T-helper 2 cell treated with Interferon-gamma antibody and Interleukin-4, amounts not matched to agents 100 ng/mL and 5 ng/mL, for 36 hours (primary cell): Measurements from ENCODE around the gene ZNF587. TPM values are rescaled to one million over a fixed set of nuclear protein-coding genes. Genes with fewer than 3 reads are reported as not detected.
"Not testable (repeated sequence)": the region's sequence is repeated elsewhere in the genome, so short reads cannot be mapped to it uniquely, and the experiment has no call there.

Experiments
- intact Hi-C: fragments of 100-400 bp; cut with micrococcal nuclease; formaldehyde crosslinking; loops from one replicate; pipeline ENCODE4 v1.15.1; 2023
- total RNA-seq: library from RNA; stranded (reverse); gene quantifications from 2 replicates; pipeline ENCODE4 v1.2.3, GENCODE V29; 2022

The ZNF587 gene
- total RNA-seq, 1 donor from 2014 or later: 36.1 TPM

DNA sequence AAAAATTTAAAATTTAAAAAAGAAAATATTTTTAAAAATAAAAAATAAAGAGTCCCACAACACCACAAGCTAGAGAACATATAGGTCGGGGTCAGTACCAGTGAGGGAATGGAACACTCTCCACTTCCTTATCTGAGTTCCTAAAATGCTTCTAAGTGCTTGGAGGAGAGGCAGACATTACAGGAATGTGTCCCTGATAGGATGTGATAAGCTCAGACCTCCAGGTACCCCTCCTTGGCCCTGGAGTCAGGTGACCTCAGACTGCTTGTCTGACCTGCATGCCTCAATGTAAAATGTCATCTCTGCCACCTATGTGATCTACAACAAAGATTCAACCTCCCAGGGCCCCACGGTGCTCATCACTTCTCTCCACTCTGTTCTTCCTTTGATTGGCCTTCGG is 36.4 kb downstream of the ZNF587 start:
- intact Hi-C loops: no loop called here

DNA sequence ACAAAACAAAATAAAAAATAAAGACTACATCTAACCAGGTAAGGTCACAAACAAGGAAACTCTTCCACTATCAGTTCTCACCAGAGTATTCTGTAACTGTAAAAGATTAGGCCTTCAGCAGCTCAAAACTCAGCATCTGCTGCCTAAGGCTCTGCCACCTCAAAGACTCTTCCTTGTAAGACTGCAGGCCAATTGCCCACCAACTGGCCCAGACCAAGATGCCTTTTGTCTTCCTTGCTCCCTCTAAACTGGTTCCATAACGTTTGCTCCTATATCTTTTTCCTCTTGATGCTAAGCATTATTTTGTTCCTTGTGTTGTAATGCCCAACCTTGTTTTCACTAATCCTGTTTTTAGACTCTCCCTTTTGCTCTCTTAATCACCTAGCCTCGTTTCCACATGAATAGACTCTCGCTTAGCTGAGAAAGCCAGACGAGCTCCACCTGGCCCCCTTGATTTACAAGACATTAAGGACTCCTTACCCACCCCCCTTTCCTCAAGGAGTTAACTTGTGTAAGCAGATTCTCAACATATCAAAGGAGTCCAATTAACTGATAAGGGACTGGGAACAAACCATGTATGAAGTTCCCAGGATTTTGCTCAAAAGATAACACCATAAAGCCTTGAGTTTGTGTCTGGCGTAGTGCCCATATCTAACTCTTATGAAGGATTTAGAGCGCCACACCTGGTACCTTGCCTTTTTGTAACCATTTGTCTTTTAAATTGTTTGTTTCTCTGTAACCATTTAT is 37.7 kb downstream of the ZNF587 start:
- intact Hi-C loops: no loop called here

DNA sequence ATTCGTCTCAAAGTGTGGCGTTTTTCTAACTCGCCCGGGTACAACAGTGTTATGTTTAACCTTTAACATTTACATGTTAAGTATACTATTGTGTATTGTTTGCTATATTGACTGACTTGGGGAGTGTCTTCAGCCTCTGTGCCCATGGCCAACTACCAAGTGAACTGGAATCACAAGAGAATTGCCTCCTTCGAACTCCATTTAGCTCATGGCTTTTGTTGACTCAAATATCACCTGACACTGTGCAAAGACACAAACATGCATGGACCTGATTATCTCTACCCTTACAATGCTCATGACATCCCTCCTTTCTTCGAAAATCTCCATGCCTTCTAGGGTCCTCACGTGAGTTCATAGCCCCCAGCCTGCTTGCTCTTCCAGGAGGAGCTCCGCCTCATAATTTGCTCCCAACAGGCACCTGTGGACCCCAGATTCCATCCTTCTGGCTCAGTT is 38.5 kb downstream of the ZNF587 start:
- intact Hi-C loops: no loop called here

DNA sequence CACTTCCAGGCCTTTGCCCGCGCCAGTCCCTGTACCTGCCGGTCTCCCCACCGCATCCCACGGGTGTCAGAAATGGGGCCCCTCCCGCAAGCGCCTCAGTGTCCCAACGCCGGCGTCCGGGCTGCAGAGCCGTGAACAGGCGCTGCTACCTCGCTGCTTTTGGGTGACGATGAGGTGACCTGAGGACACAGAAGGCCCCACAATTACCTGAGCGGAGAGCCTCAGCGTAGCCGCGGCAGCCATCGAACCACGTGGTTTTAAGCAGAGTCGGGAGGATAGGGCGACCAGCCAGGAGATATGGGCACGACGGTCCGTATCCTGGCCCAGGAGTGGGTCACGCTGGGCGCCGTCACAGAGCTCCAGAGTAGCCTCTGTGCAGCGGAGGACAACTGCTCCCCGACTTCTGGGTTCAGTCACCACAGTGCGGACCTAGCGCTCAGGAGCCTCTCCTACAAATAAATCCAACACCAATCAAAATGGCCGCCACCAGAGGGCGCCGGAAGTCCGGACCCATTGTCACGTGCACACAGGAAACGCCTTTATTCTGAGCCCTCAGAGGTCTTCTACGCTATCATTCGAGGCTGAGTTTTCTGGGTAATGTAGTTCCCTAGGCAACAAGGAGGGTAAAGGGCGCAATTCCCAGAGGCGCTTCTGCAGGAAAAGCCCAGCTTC is 39.0 kb downstream of the ZNF587 start, which contains the start of gene ZNF814:
ZNF814 (minus strand) TSS at position 478 of the 672 bp plus-strand sequence; CDS start at position 243, 235 bp downstream.
- intact Hi-C loops: loop anchor here (1.0 kb wide), 1 partner anchor 28 kb away; the partner anchor contains the start of gene ZNF417

DNA sequence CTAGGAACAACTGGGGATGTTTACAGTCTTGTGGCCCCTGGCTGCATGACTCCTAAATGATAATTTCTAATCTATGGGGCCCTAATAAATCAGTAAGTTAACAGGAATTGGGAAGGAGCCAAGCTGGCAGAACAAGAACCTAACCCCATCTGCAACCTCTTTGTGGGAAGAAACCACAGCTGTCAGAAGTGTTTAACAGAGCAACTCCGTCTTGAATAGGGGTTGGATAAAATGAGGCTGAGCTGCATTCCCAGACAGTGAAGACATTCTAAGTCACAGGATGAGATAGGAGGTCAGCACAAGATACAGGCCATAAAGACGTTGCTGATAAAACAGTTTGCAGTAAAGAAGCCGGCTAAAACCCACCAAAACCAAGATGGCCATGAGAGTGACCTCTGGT is 41.0 kb downstream of the ZNF587 start:
- intact Hi-C loops: not testable (repeated sequence)

DNA sequence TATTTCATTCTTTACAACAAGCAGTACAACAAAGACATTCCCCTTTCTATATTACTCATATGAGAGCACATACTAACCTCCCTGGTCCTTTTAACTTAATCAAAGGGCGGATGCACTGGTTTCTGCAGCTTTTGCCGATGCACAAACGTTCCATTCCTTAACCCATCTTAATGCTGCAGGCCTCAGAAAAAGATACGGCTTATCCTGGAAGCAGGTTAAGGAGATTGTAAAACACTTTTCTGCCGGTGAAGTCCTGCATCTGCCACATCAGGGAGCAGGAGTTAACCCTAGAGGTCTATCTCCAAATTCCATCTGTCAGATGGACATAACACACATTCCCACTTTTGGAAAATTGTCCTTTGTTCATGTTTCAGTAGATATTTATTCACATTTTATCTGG is 50.7 kb downstream of the ZNF587 start:
- intact Hi-C loops: no loop called here

DNA sequence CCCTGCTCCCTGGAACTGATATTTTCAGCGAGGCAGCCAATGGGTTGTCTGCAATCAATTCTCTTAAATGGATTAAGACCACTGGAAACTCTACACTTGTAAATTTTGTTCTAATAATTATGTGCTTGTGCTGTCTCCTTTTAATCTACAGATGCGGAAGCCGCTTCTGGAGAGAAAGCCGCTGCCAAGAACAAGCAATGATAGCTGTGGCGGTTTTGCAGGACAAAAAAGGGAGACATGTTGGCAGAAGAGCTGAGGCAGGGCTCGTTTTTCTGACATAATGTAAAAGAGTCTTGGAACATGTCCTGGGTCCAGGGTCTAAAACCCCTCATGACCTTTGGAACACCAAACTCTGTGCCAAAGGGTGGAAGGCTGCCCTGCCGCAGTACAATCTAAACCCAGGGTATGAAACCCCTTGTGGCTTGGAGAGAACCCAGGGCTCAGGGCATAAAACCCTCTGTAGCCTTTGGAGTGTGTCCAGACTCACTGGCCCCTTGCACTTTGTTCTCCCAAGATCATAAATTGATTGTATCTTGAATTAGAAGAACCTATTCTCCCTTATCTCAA is 54.0 kb downstream of the ZNF587 start:
- intact Hi-C loops: no loop called here

DNA sequence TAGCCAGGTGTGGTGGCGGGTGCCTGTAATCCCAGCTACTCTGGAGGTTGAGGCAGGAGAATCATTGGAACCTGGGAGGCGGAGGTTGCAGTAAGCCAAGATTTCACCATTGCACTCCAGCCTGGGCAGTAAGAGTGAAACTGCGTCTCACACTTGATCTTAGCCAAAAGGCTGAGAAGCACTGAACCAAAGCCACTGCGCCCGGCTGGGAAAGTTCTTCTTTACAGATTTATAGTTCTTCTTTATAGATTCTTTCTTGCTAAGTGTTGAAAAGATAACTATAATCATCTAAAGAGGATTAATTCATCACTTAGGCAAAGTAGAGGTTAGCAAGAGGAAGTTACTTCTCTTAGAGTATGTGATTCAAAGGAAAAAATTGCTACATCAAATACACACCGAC is 55.6 kb downstream of the ZNF587 start:
- intact Hi-C loops: no loop called here

DNA sequence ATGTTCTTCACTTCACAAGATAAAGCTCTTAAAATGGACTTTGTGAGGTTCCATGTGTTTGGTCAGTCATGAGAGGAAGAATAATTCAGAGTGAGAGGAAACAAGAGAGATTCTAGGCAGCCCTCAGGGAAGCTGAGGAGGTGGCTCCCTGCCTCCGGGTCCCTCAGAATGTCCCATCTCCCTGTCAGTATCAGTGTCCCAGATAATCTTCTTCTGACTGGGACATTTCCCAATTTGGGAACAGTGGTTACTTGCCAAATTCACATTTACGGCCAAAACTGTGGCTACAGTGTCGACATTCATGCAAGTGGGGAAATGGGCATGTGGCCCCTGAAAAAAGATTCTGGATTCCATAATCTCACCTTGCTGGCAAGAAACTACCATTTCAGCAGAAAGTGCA is 57.7 kb downstream of the ZNF587 start:
- intact Hi-C loops: no loop called here

DNA sequence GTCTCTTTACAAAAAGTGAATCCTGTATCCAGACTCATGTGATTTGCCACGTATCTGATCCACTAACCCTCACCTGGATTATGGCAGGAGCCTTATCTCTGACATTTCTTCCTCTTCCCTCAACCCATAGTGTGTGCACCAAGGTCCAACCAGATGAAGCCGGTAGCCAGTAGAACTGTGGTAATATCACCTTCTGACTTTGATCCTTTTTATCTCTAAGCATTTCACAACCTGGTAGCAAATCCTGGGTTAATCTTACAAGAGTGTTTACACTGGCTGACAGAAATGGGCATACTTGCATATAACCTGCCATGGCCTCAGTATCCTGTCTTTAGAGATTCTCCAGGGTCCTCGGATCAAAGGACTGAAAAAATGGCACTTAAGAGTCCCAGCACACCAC is 64.9 kb downstream of the ZNF587 start:
- intact Hi-C loops: loop anchor here (10.0 kb wide), 1 partner anchor 240 kb away; the partner anchor contains the start of gene ZNF329

Other genes starting within 250 kb of the ZNF587 start
- 7.6 and 7.7 TPM in 2 replicates for gene ZNF530, start 250.0 kb upstream of the ZNF587 start, total RNA-seq
- 11.9 and 13.6 TPM in 2 replicates for gene ZNF134, start 235.6 kb upstream of the ZNF587 start, total RNA-seq
- 13.6 and 14.3 TPM in 2 replicates for gene ZNF211, start 216.7 kb upstream of the ZNF587 start, total RNA-seq
- not detected in 2 replicates for gene ZSCAN4, start 180.9 kb upstream of the ZNF587 start, total RNA-seq
- 10.2 and 12.2 TPM in 2 replicates for gene ZNF551, start 167.9 kb upstream of the ZNF587 start, total RNA-seq
- 4.3 and 5.1 TPM in 2 replicates for gene ZNF154, start 140.7 kb upstream of the ZNF587 start, total RNA-seq
- 9.8 and 11.5 TPM in 2 replicates for gene ZNF671, start 122.2 kb upstream of the ZNF587 start, total RNA-seq
- gene ZNF776, start 103.0 kb upstream of the ZNF587 start, total RNA-seq: 9.0 and 13.1 TPM in 2 replicates
- gene ZNF586, start 80.2 kb upstream of the ZNF587 start, total RNA-seq: 16.8 and 17.2 TPM in 2 replicates
- 9.2 and 9.6 TPM in 2 replicates for gene ZNF552, start 34.9 kb upstream of the ZNF587 start, total RNA-seq
- 20.5 and 20.6 TPM in 2 replicates for gene ZNF587B, start 19.6 kb upstream of the ZNF587 start, total RNA-seq
- 12.5 and 13.5 TPM in 2 replicates for gene ZNF814, start 39.2 kb downstream of the ZNF587 start, total RNA-seq
- gene ZNF417, start 66.7 kb downstream of the ZNF587 start, total RNA-seq: 17.9 and 22.0 TPM in 2 replicates
- gene ZNF418, start 85.5 kb downstream of the ZNF587 start, total RNA-seq: 1.5 and 2.6 TPM in 2 replicates
- 4.2 and 4.6 TPM in 2 replicates for gene ZNF256, start 97.8 kb downstream of the ZNF587 start, total RNA-seq
- 0.30 and 0.34 TPM in 2 replicates for gene C19orf18, start 124.7 kb downstream of the ZNF587 start, total RNA-seq
- 10.0 and 11.5 TPM in 2 replicates for gene ZNF606, start 153.0 kb downstream of the ZNF587 start, total RNA-seq
- gene ZSCAN1, start 184.2 kb downstream of the ZNF587 start, total RNA-seq: not detected in 2 replicates
- gene ZNF135, start 209.4 kb downstream of the ZNF587 start, total RNA-seq: 0.09 TPM in 1 of 2 replicates, not detected in the other
- gene ZSCAN18, start 248.4 kb downstream of the ZNF587 start, total RNA-seq: 2.7 and 3.5 TPM in 2 replicates